Chondrocyte (in vitro differentiated cells): ENCODE measurements around the gene PIK3R4. TPM values are rescaled to one million over a fixed set of nuclear protein-coding genes. Genes with fewer than 3 reads are reported as not detected.

Experiments
- DNase-seq: peaks from one replicate; pipeline ENCODE4 v3.0.0; 2021; ENCODE audit warnings: mixed read lengths, low spot score
- H3K27ac Mint-ChIP-seq: one replicate; pipeline ENCODE4 v1.8.0; 2021; ENCODE audit warnings: mild to moderate bottlenecking, moderate library complexity, mixed read lengths; ENCODE audit not compliant: unreplicated experiment
- H3K27me3 Mint-ChIP-seq: 2 replicates; pipeline ENCODE4 v1.8.0; 2021; ENCODE audit warnings: low read depth, mixed read lengths
- H3K36me3 Mint-ChIP-seq: 2 replicates; pipeline ENCODE4 v1.8.0; 2021; ENCODE audit warnings: low read depth, mixed read lengths
- H3K4me1 Mint-ChIP-seq: 2 replicates; pipeline ENCODE4 v1.8.0; 2021; ENCODE audit warnings: low read depth, mild to moderate bottlenecking, mixed read lengths
- H3K4me3 Mint-ChIP-seq: one replicate; pipeline ENCODE4 v1.8.0; 2021; ENCODE audit warnings: mild to moderate bottlenecking, moderate library complexity, mixed read lengths; ENCODE audit not compliant: unreplicated experiment
- H3K9me3 Mint-ChIP-seq: 2 replicates; pipeline ENCODE4 v1.8.0; 2021; ENCODE audit warnings: low read depth, mixed read lengths
- CTCF ChIP-seq: fragments of 200-600 bp; sonication (generic); IDR thresholded peaks from 2 replicates; pipeline ENCODE4 v1.5.0; 2021; ENCODE audit warnings: antibody characterized with exemption, mild to moderate bottlenecking, moderate library complexity
- total RNA-seq: library from RNA; stranded (reverse); gene quantifications from 3 replicates; pipeline ENCODE4 v1.2.1, GENCODE V29; 2021

The PIK3R4 gene
- total RNA-seq, 1 donor from 2014 or later, result 16.9 TPM

GRCh38 chr3:130786306-130786705, 39.7 kb upstream of the PIK3R4 start:
- Mint-ChIP-seq H3K9me3 (no peaks in the 10 kb centered on the region), H3K27ac (no peak overlapping the region), H3K27me3 (peaks cover 40% of the 10 kb centered on the region), H3K4me1 (no peaks in the 10 kb centered on the region), H3K36me3 (no peaks in the 10 kb centered on the region), H3K4me3 (no peak overlapping the region)
- no peak for TF ChIP-seq CTCF
- no peak for DNase-seq

- TF ChIP-seq CTCF, result no peak
- DNase-seq, result no peak
- H3K36me3 Mint-ChIP-seq, result no peaks in the 10 kb centered on the region
- H3K4me3 Mint-ChIP-seq, result no peak overlapping the region
- no peaks in the 10 kb centered on the region for H3K9me3 Mint-ChIP-seq
- no peaks in the 10 kb centered on the region for H3K4me1 Mint-ChIP-seq
- H3K27ac Mint-ChIP-seq, result no peak overlapping the region
- peaks cover 43% of the 10 kb centered on the region for H3K27me3 Mint-ChIP-seq
Observed at GRCh38 chr3:130783629-130784028, 37.0 kb upstream of the PIK3R4 start.

- Mint-ChIP-seq H3K4me3 (no peak overlapping the region), H3K4me1 (no peaks in the 10 kb centered on the region), H3K27me3 (peaks cover 34% of the 10 kb centered on the region), H3K27ac (no peak overlapping the region), H3K36me3 (no peaks in the 10 kb centered on the region), H3K9me3 (no peaks in the 10 kb centered on the region)
- no peak for DNase-seq
- no peak for TF ChIP-seq CTCF
Observed at GRCh38 chr3:130779486-130779885, 32.9 kb upstream of the PIK3R4 start.

GRCh38 chr3:130779031-130779430, 32.4 kb upstream of the PIK3R4 start:
- TF ChIP-seq CTCF, result no peak
- no peak overlapping the region for H3K4me3 Mint-ChIP-seq
- H3K36me3 Mint-ChIP-seq, result no peaks in the 10 kb centered on the region
- H3K9me3 Mint-ChIP-seq, result no peaks in the 10 kb centered on the region
- H3K27ac Mint-ChIP-seq, result no peak overlapping the region
- no peak for DNase-seq
- peaks cover 34% of the 10 kb centered on the region for H3K27me3 Mint-ChIP-seq
- H3K4me1 Mint-ChIP-seq, result no peaks in the 10 kb centered on the region

GRCh38 chr3:130773366-130773765, 26.7 kb upstream of the PIK3R4 start:
- H3K4me3 Mint-ChIP-seq, result no peak overlapping the region
- peaks cover 34% of the 10 kb centered on the region for H3K27me3 Mint-ChIP-seq
- H3K36me3 Mint-ChIP-seq, result no peaks in the 10 kb centered on the region
- no peak for DNase-seq
- no peak for TF ChIP-seq CTCF
- H3K4me1 Mint-ChIP-seq, result no peaks in the 10 kb centered on the region
- H3K27ac Mint-ChIP-seq, result no peak overlapping the region
- no peaks in the 10 kb centered on the region for H3K9me3 Mint-ChIP-seq
